ENCODE measurements around the gene MGME1. TPM values are rescaled to one million over a fixed set of nuclear protein-coding genes. Genes with fewer than 3 reads are reported as not detected.

Gene MGME1
- 2.5 and 7.0 TPM in 2 replicates for total RNA-seq

GRCh38 chr20:17968366-17969277 lies at the start of gene MGME1, which contains the start of gene SNX5:
TSS of gene MGME1 (plus strand) at chr20:17969018. CDS start at chr20:17969860, 842 bp downstream.
TSS of gene SNX5 (minus strand) at chr20:17968794. CDS start at chr20:17968425, 369 bp downstream.

Other genes with a start within 250 kb of the MGME1 start
- gene SNX5, start 224 bp upstream of the MGME1 start, total RNA-seq = 50.5 and 60.6 TPM in 2 replicates
- gene OVOL2, start 88.9 kb downstream of the MGME1 start, total RNA-seq = not detected in 2 replicates
- gene KAT14, start 168.8 kb downstream of the MGME1 start, total RNA-seq = 6.5 and 11.3 TPM in 2 replicates
- gene PET117, start 168.8 kb downstream of the MGME1 start, total RNA-seq = 13.1 and 16.6 TPM in 2 replicates

Data from cardiac atrium fibroblast (primary cell).